Gastrocnemius medialis (tissue), 4 donors: ENCODE results near the gene TMEM125. TPM values are rescaled to one million over a fixed set of nuclear protein-coding genes. Genes with fewer than 3 reads are reported as not detected.

ENCODE experiments used
- ATAC-seq, 2 donors: fragments of 150-250 bp; one replicate each; pipeline ENCODE4 v1.9.1; 2016
- DNase-seq, 2 donors: peaks; one replicate each; pipeline ENCODE4 v3.0.0-alpha.2; 2019
- H3K27ac ChIP-seq, 4 donors: fragments of 200-600 bp; sonication (generic); 1 replicate in 1 of 4; 2 replicates in 3 of 4; pipeline ENCODE4 v1.5.1; 2016 to 2018; ENCODE audit warnings: mild to moderate bottlenecking in 2 of 4, moderate library complexity in 1 of 4
- H3K27me3 ChIP-seq, 3 donors: fragments of 200-600 bp; sonication (generic) in 2 of 3; 1 replicate in 1 of 3; 2 replicates in 2 of 3; pipeline versions ENCODE4 v1.5.1 to v1.6.0; 2016 to 2019; ENCODE audit warnings: mild to moderate bottlenecking in 1 of 3, moderate library complexity in 1 of 3
- H3K36me3 ChIP-seq, 2 donors: fragments of 200-600 bp; sonication (generic) in 1 of 2; one replicate each; pipeline ENCODE4 v1.5.1; 2017 to 2018
- H3K4me1 ChIP-seq, 2 donors: fragments of 200-600 bp; sonication (generic) in 1 of 2; one replicate each; pipeline ENCODE4 v1.5.1; 2016 to 2017; ENCODE audit warnings: mild to moderate bottlenecking in 2 of 2
- H3K4me3 ChIP-seq, 4 donors: fragments of 200-600 bp; sonication (generic) in 3 of 4; 1 replicate in 1 of 4; 2 replicates in 3 of 4; pipeline ENCODE4 v1.5.1; 2016 to 2019; ENCODE audit warnings: mild to moderate bottlenecking in 2 of 4
- H3K9me3 ChIP-seq, 3 donors: fragments of 200-600 bp; sonication (generic) in 2 of 3; 1 replicate in 1 of 3; 2 replicates in 2 of 3; pipeline ENCODE4 v1.5.1; 2016 to 2019
- POLR2A ChIP-seq, 2 donors: fragments of 450-650 bp; IDR thresholded peaks; one replicate each; pipeline ENCODE4 v1.6.1; 2017; ENCODE audit warnings: antibody characterized with exemption in 2 of 2, mild to moderate bottlenecking in 2 of 2, moderate library complexity in 2 of 2
- in situ Hi-C, 4 donors: fragments of 200-750 bp; cut with MboI; loops; one replicate each; pipeline versions ENCODE4 v1.15.0 to v1.8.0; 2017; ENCODE audit warnings: low sequenced_read_pairs in 4 of 4
- intact Hi-C: fragments of 100-400 bp; cut with DNase I; formaldehyde crosslinking; loops from one replicate; pipeline ENCODE4 v1.15.1; 2023; ENCODE audit warnings: low total_unique reads
- total RNA-seq, 4 donors: library from RNA; depleted of rRNA; stranded (reverse); fragments of >200 nt; gene quantifications; one replicate each; pipeline versions ENCODE4 v1.1.0 to v1.2.3, GENCODE V29; 2016
- TF ChIP-seq, protein P1 (sequence below), 5 experiments: fragments of 450-650 bp in 3 of 5; fragments of 200-600 bp in 2 of 5; sonication (generic) in 2 of 5; IDR thresholded peaks in 4 of 5; conservative IDR thresholded peaks in 1 of 5; 1 replicate in 4 of 5; 2 replicates in 1 of 5; pipeline ENCODE4 v1.5.1; 2016 to 2019; ENCODE audit warnings: antibody characterized with exemption in 5 of 5, mild to moderate bottlenecking in 3 of 5, moderate library complexity in 3 of 5

TMEM125 gene
- total RNA-seq, 4 donors from 2014 or later = not detected

DNA sequence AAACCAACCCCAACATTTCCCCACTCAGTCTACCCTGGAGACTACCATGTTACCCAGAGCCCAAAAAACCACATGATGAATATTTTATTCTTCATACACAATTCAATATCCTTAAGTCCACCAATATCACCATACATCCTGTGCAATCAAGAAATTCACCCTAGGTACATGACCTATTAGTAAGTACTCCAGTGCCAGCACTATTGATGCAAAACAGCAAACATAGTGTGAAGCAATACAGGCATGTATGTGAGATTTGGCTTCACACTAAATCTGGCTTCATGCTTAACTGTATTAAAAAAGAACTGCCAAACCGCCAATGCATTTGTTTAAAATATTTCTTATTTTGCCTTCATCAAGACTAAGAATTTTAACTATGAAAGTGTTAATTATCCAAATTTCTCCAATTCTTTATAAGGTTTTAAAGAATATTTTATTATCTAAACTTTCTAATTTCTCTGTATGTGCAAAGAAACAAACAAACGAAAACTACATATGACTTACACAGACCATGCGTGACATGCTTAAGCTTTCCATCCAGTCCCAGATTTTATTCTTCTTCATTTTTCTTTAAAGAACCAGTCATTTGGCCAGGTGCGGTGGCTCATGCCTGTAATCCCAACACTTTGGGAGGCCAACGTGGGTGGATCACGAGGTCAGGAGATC is 22.4 kb upstream of the TMEM125 start:
- no peak overlapping the region for H3K27ac ChIP-seq
- no peak overlapping the region for H3K4me3 ChIP-seq
- H3K27me3 ChIP-seq = no peaks in the 10 kb centered on the region
- no peak for TF ChIP-seq POLR2A (IDR thresholded peaks at IDR 0.05)
- in situ Hi-C loops = no loop called here
- DNase-seq (no peak), ATAC-seq (no peak)
- no peaks in the 10 kb centered on the region for H3K36me3 ChIP-seq
- no peaks in the 10 kb centered on the region for H3K4me1 ChIP-seq
- intact Hi-C loops = no loop called here
- H3K9me3 ChIP-seq = no peaks in the 10 kb centered on the region

DNA sequence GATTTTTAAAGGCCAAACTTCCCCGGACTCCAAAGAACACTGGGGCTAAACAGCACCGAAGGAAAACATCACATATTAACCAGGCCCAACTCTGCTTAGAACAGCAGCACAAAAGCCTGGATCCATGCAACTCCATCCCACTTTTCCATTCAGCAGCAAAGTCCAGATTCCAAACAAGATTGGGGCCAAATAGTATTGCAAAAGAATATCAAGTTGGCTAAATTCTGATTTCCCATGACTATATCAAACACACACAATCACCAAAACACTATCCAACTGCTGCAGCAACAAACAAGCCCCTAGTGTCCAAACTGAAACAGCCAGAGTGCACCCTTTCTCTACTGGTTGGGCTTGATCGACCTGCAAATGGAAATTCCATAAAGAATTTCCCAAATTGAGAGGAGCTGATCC is 19.4 kb upstream of the TMEM125 start:
- Histone ChIP-seq H3K27me3 (no peaks in the 10 kb centered on the region), H3K36me3 (no peaks in the 10 kb centered on the region), H3K4me3 (no peak overlapping the region), H3K9me3 (no peaks in the 10 kb centered on the region), H3K4me1 (no peaks in the 10 kb centered on the region), H3K27ac (no peak overlapping the region)
- in situ Hi-C loops = no loop called here
- TF ChIP-seq, protein P1, sequence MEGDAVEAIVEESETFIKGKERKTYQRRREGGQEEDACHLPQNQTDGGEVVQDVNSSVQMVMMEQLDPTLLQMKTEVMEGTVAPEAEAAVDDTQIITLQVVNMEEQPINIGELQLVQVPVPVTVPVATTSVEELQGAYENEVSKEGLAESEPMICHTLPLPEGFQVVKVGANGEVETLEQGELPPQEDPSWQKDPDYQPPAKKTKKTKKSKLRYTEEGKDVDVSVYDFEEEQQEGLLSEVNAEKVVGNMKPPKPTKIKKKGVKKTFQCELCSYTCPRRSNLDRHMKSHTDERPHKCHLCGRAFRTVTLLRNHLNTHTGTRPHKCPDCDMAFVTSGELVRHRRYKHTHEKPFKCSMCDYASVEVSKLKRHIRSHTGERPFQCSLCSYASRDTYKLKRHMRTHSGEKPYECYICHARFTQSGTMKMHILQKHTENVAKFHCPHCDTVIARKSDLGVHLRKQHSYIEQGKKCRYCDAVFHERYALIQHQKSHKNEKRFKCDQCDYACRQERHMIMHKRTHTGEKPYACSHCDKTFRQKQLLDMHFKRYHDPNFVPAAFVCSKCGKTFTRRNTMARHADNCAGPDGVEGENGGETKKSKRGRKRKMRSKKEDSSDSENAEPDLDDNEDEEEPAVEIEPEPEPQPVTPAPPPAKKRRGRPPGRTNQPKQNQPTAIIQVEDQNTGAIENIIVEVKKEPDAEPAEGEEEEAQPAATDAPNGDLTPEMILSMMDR (IDR thresholded peaks at IDR 0.05 in 4 of 5, conservative IDR thresholded peaks at IDR 0.05 in 1 of 5) = no peak
- no peak for TF ChIP-seq POLR2A (IDR thresholded peaks at IDR 0.05)
- intact Hi-C loops = no loop called here
- no peak for DNase-seq
- no peak for ATAC-seq

DNA sequence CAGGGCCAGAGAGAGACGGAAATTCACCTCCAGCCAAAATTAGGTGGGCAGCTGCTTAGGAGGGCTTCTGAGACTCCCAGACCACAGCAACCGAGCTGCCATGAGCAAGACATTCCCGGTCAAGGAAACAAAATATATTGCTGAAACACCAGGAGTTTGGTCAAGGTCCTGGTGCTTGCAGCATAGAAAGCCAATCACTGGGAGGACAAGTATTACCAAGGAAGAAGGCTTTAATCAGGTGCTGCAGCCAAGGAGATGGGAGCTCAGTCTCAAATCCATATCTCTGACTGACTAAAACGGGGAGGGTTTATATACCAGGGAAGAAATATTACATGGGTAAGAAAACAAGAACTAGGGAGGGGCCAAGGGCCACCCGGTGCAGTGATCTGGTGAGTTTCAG is 18.8 kb upstream of the TMEM125 start:
- ATAC-seq = no peak
- intact Hi-C loops = no loop called here
- in situ Hi-C loops = no loop called here
- TF ChIP-seq, protein P1 (IDR thresholded peaks at IDR 0.05 in 4 of 5, conservative IDR thresholded peaks at IDR 0.05 in 1 of 5) = no peak
- TF ChIP-seq POLR2A (IDR thresholded peaks at IDR 0.05) = no peak
- Histone ChIP-seq H3K36me3 (no peaks in the 10 kb centered on the region), H3K4me1 (no peaks in the 10 kb centered on the region), H3K4me3 (no peak overlapping the region), H3K27ac (no peak overlapping the region), H3K9me3 (no peaks in the 10 kb centered on the region), H3K27me3 (no peaks in the 10 kb centered on the region)
- no peak for DNase-seq

DNA sequence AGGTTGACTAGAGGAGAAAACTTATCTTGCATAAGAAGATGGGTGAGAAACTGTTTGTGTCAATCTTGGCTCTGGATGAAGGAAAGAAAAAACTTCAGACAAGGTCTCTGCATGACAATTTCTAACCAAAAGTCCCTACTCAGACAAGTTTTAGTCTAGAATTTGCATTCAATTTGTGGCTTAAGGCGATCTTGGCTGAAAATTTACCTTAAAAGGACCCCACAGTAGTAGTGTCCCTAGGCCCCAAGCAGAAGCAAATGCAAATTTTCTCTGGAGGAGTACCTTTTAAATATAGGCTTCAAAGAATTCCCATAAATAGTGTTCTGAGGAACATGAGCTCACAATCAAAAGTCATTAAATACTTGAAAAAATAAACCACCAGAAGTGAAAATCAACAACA is 17.6 kb upstream of the TMEM125 start:
- no peak for TF ChIP-seq POLR2A (IDR thresholded peaks at IDR 0.05)
- TF ChIP-seq, protein P1 (IDR thresholded peaks at IDR 0.05 in 4 of 5, conservative IDR thresholded peaks at IDR 0.05 in 1 of 5) = no peak
- no peaks in the 10 kb centered on the region for H3K4me1 ChIP-seq
- no peaks in the 10 kb centered on the region for H3K9me3 ChIP-seq
- H3K27me3 ChIP-seq = no peaks in the 10 kb centered on the region
- no peak overlapping the region for H3K27ac ChIP-seq
- H3K36me3 ChIP-seq = no peaks in the 10 kb centered on the region
- intact Hi-C loops = no loop called here
- in situ Hi-C loops = no loop called here
- ATAC-seq (no peak), DNase-seq (no peak)
- H3K4me3 ChIP-seq = no peak overlapping the region

DNA sequence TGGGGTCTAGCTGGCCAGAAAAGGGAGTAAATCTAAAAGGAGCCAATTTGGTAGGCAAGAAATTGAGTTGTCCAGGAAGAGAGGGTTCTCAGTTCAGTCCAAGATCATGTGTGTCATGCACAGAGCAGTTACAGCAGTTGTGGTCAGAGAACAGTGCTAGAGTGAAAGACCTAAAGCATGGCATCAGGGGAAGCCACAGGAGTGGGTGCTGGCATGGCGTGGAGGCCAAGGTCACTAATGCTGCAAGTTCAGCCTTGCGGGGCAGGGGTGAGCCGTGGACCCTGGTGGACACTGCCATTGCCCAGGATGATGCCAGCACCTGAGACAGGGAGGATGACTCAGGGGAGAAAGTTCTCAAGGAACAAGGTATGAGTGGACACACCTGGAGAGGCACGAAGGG is 16.6 kb upstream of the TMEM125 start:
- no peaks in the 10 kb centered on the region for H3K36me3 ChIP-seq
- TF ChIP-seq, protein P1 (IDR thresholded peaks at IDR 0.05 in 4 of 5, conservative IDR thresholded peaks at IDR 0.05 in 1 of 5) = no peak
- no peak for TF ChIP-seq POLR2A (IDR thresholded peaks at IDR 0.05)
- H3K27ac ChIP-seq = no peak overlapping the region
- in situ Hi-C loops = no loop called here
- ATAC-seq (no peak), DNase-seq (no peak)
- H3K9me3 ChIP-seq = no peaks in the 10 kb centered on the region
- intact Hi-C loops = no loop called here
- H3K27me3 ChIP-seq = no peaks in the 10 kb centered on the region
- no peaks in the 10 kb centered on the region for H3K4me1 ChIP-seq
- H3K4me3 ChIP-seq = no peak overlapping the region
